ENCODE measurements around the gene SESN3.
A peak's percentile ranks its signal among the peaks of the same experiment; 100 is the strongest.

SESN3 gene

GRCh38 chr11:95153857-95154246 is 77.2 kb downstream of the SESN3 start:
- no peak overlapping the region for H3K4me3 ChIP-seq (replicated peaks in 1 of 2; ENCODE audit: low read depth in 2 of 2, low read length in 2 of 2)

DNA sequence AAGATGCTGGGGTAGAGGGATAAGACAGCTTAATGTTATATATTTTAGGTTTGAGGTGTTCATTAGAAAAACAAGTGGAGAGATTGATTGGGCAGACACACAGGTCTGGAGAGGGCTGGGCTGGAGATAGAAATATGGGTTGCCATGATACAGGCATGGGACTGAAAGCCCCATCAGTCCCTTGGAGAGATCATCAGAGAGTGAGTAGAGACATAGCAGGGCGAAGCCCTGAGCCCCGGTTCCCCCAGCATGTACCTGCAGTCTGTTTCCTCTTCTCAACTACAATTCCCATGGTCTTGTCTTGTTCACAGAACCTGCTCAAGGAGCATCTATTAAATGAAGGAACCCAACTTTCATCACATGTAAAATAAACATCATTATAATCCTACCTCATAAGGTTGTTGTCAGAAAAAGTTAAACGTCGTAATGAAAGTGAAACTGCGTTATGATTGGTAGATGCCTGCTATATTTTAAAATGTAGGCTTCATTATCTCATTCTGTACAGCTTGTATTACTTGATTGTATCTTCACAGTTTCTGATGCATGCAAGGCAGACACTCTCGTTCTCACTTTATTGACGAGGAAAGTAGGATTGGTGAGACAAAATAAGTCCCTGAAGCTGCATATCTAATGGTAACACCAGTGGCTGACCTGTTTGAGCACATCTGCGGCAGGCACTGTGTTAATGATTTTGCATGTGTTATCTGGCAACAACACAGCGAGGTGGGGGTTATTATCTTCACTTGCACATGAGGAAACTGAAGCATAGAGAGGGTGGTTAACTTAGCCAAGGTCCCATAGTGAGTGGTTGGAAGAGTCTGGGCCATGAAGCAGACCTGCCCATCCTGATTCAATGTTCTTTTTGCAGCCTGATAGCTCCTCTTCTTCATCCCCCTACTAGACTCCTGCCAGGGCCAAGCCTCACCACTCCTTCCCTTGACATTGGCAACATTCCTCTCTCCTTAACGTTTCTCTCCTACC is 77.8 kb downstream of the SESN3 start:
- no peak for DNase-seq (ENCODE audit: low read depth in 2 of 2)
- TF ChIP-seq, protein P1, sequence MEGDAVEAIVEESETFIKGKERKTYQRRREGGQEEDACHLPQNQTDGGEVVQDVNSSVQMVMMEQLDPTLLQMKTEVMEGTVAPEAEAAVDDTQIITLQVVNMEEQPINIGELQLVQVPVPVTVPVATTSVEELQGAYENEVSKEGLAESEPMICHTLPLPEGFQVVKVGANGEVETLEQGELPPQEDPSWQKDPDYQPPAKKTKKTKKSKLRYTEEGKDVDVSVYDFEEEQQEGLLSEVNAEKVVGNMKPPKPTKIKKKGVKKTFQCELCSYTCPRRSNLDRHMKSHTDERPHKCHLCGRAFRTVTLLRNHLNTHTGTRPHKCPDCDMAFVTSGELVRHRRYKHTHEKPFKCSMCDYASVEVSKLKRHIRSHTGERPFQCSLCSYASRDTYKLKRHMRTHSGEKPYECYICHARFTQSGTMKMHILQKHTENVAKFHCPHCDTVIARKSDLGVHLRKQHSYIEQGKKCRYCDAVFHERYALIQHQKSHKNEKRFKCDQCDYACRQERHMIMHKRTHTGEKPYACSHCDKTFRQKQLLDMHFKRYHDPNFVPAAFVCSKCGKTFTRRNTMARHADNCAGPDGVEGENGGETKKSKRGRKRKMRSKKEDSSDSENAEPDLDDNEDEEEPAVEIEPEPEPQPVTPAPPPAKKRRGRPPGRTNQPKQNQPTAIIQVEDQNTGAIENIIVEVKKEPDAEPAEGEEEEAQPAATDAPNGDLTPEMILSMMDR (IDR thresholded peaks at IDR 0.05; ENCODE audit: low read depth, low read length), result no peak

More at GRCh38 chr11:95153857-95154246, 77.2 kb downstream of the SESN3 start:
- TF ChIP-seq, protein P1 (IDR thresholded peaks at IDR 0.05; ENCODE audit: low read depth, low read length), result no peak
- no peak for DNase-seq (ENCODE audit: low read depth in 2 of 2)

DNA sequence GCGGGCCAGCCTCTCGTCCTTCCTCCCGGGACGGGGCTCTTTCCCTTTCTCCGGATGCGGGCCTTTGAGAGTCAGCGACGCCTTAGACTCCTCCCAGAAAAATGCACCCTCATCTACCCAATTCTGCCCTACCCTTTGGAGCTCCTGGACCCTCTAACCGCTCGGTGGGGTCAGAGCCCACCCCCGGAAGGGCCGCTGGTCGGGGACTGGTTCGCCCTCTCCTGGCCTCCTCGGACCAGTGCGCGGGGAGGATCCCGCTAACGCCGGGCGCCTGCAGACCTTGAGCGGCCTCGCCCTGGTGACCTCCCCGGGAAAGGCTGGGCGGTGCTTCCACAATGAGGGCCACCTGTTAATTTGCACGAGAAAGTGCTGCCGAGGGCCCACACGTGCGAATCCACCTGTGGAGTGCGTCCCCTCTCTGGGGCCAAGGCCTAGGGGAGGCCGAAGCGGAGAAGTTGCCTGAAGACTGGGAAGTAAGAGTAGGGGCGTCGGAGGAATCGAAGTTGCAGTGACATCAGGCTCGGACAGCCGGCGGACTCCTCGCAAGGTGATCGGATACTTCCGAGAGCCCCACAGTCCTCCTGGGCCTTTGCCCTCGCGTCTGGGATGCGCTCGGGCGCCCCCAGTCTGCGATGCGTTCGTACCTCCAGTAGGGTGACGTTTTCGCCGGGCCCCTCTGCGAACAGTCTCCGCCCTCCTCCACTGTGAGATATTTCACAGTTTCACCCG is 79.9 kb downstream of the SESN3 start:
- DNase-seq (ENCODE audit: low read depth in 2 of 2), result peak; percentile 92 to 93
- peak overlapping the region; percentile 43 to 49 for H3K4me3 ChIP-seq (replicated peaks in 1 of 2; ENCODE audit: low read depth in 2 of 2, low read length in 2 of 2)
- TF ChIP-seq, protein P1 (IDR thresholded peaks at IDR 0.05; ENCODE audit: low read depth, low read length), result peak; percentile 79

More for the DNA sequence above, 77.8 kb downstream of the SESN3 start:
- H3K4me3 ChIP-seq (replicated peaks in 1 of 2; ENCODE audit: low read depth in 2 of 2, low read length in 2 of 2), result no peak overlapping the region

GRCh38 chr11:95149651-95150364 is 81.2 kb downstream of the SESN3 start:
- TF ChIP-seq, protein P1 (IDR thresholded peaks at IDR 0.05; ENCODE audit: low read depth, low read length), result no peak
- peak in 1 of 2 donors; percentile 73 for DNase-seq (ENCODE audit: low read depth in 2 of 2)

GRCh38 chr11:95148938-95149337 is 82.1 kb downstream of the SESN3 start:
- no peak for DNase-seq (ENCODE audit: low read depth in 2 of 2)
- H3K4me3 ChIP-seq (replicated peaks in 1 of 2; ENCODE audit: low read depth in 2 of 2, low read length in 2 of 2), result no peak overlapping the region
- TF ChIP-seq, protein P1 (IDR thresholded peaks at IDR 0.05; ENCODE audit: low read depth, low read length), result no peak

More at GRCh38 chr11:95149651-95150364, 81.2 kb downstream of the SESN3 start:
- H3K4me3 ChIP-seq (replicated peaks in 1 of 2; ENCODE audit: low read depth in 2 of 2, low read length in 2 of 2), result peak overlapping the region in 1 of 2 donors; percentile 43

GRCh38 chr11:95148406-95148805 is 82.6 kb downstream of the SESN3 start:
- DNase-seq (ENCODE audit: low read depth in 2 of 2), result no peak
- TF ChIP-seq, protein P1 (IDR thresholded peaks at IDR 0.05; ENCODE audit: low read depth, low read length), result no peak
- no peak overlapping the region for H3K4me3 ChIP-seq (replicated peaks in 1 of 2; ENCODE audit: low read depth in 2 of 2, low read length in 2 of 2)

Measured in cardiac fibroblast (primary cell).